Adrenal gland (tissue), 12 donors: ENCODE results near the gene RIPOR2. TPM values are rescaled to one million over a fixed set of nuclear protein-coding genes. Genes with fewer than 3 reads are reported as not detected.

ENCODE experiments used
- DNase-seq, 7 donors: peaks; one replicate each; pipeline ENCODE4 v3.0.0-alpha.2; 2019 to 2020
- H3K27ac ChIP-seq, 5 donors: fragments of 200-600 bp; sonication (generic) in 4 of 5; 1 replicate in 3 of 5; 2 replicates in 2 of 5; pipeline versions ENCODE4 v1.5.1 to v1.8.0; 2016 to 2020; ENCODE audit warnings: mild to moderate bottlenecking in 1 of 5
- H3K27me3 ChIP-seq: fragments of 200-600 bp; 2 replicates; pipeline ENCODE4 v1.8.0; 2021
- H3K36me3 ChIP-seq, 2 donors: fragments of 200-600 bp; replicated peaks in 1 of 2; 1 replicate in 1 of 2; 2 replicates in 1 of 2; pipeline versions ENCODE4 v1.5.1 to v1.8.0; 2018 to 2022
- H3K4me1 ChIP-seq, 2 donors: fragments of 200-600 bp; replicated peaks in 1 of 2; 1 replicate in 1 of 2; 2 replicates in 1 of 2; pipeline versions ENCODE4 v1.5.1 to v1.8.0; 2018 to 2021
- H3K4me3 ChIP-seq, 4 donors: fragments of 200-600 bp; sonication (generic) in 3 of 4; one replicate each; pipeline ENCODE4 v1.5.1; 2016 to 2018
- H3K9me3 ChIP-seq, 3 donors: fragments of 200-600 bp; sonication (generic) in 1 of 3; replicated peaks in 1 of 3; 1 replicate in 2 of 3; 2 replicates in 1 of 3; pipeline versions ENCODE4 v1.5.1 to v1.8.0; 2016 to 2021
- CTCF ChIP-seq, 6 experiments: fragments of 450-650 bp in 4 of 6; fragments of 200-600 bp in 2 of 6; sonication (generic) in 1 of 6; IDR thresholded peaks; 1 replicate in 5 of 6; 2 replicates in 1 of 6; pipeline versions ENCODE4 v1.5.1 to v1.8.0; 2016 to 2021; ENCODE audit warnings: antibody characterized with exemption in 6 of 6, mild to moderate bottlenecking in 2 of 6, moderate library complexity in 1 of 6
- POLR2A ChIP-seq, 2 donors: fragments of 450-650 bp; IDR thresholded peaks; one replicate each; pipeline ENCODE4 v1.6.1; 2017; ENCODE audit warnings: antibody characterized with exemption in 2 of 2, mild to moderate bottlenecking in 2 of 2, moderate library complexity in 1 of 2
- WGBS, 4 donors: extraction: QIAGEN DNeasy Blood & Tissue Kit in 2 of 4; methylation state at CpG; one replicate each; pipeline versions ENCODE4 v1.1.5 to v1.1.7; 2013 to 2017; 5-methylcytosine and 5-hydroxymethylcytosine counted together
- intact Hi-C, 2 donors: fragments of 100-400 bp; cut with DNase I; formaldehyde crosslinking; loops; one replicate each; pipeline versions ENCODE4 v1.14.1 to v1.15.0; 2022 to 2023
- polyA plus RNA-seq, 3 donors: library from polyadenylated mRNA; stranded (reverse); fragments of 200-250 nt in 2 of 3; fragments of 350-450 nt in 1 of 3; fragmentation: Illumina TruSeq in 1 of 3; extraction: RNeasy Lipid Tissue Mini Kit (QIAGEN cat#74804) in 1 of 3; gene quantifications; one replicate each; pipeline ENCODE4 v1.2.3, GENCODE V29; 2013 to 2014
- total RNA-seq, 9 donors: library from RNA; depleted of rRNA in 4 of 9; stranded (reverse); fragments of >200 nt in 4 of 9; fragments of 120-200 nt in 1 of 9; fragmentation: NEBNext Ultra II Directional in 1 of 9; extraction: Animal tissue kit (Norgen Biotek cat#: 25700) in 1 of 9; gene quantifications; one replicate each; pipeline versions ENCODE4 v1.1.0 to v1.2.4, GENCODE V29; 2013 to 2023
- donor health status: healthy with polysubstance abuse.
- donor health status: Bipolar disorder and iron deficiency.
- donor health status: DM: yes; HTN: yes; CAD: no.
- donor health status: DM: no; HTN: no; CAD: no.
- donor health status: DM: no; HTN: no; CAD: no.
- donor health status: DM: yes; HTN: yes; CAD: no.

RIPOR2 gene
- total and polyA plus RNA-seq, 12 donors = 1.7 to 16.2 (median 3.9) TPM

- H3K4me3 ChIP-seq = no peak overlapping the region
- H3K27me3 ChIP-seq = no peaks in the 10 kb centered on the region
- no peak overlapping the region for H3K27ac ChIP-seq
- H3K4me1 ChIP-seq = no peaks in the 10 kb centered on the region
- no peak for TF ChIP-seq POLR2A (IDR thresholded peaks at IDR 0.05)
- TF ChIP-seq CTCF (IDR thresholded peaks at IDR 0.05) = no peak
- 57 to 64% (median 59%) methylated on average over 7 of the region's 7 CpGs for WGBS, 4 donors
- intact Hi-C loops = no loop called here
- H3K36me3 ChIP-seq = no peaks in the 10 kb centered on the region
- DNase-seq = no peak
- no peaks in the 10 kb centered on the region for H3K9me3 ChIP-seq
Measured at GRCh38 chr6:24931718-24932691, 3.8 kb downstream of the RIPOR2 start.

GRCh38 chr6:24931296-24931695, 4.5 kb downstream of the RIPOR2 start:
- Histone ChIP-seq H3K9me3 (no peaks in the 10 kb centered on the region), H3K36me3 (no peaks in the 10 kb centered on the region), H3K4me3 (no peak overlapping the region), H3K27me3 (no peaks in the 10 kb centered on the region), H3K4me1 (no peaks in the 10 kb centered on the region), H3K27ac (no peak overlapping the region)
- intact Hi-C loops = no loop called here
- no peak for DNase-seq
- TF ChIP-seq POLR2A (IDR thresholded peaks at IDR 0.05) = no peak
- no peak for TF ChIP-seq CTCF (IDR thresholded peaks at IDR 0.05)

GRCh38 chr6:24930431-24930871, 5.3 kb downstream of the RIPOR2 start:
- TF ChIP-seq POLR2A (IDR thresholded peaks at IDR 0.05) = no peak
- no peak for TF ChIP-seq CTCF (IDR thresholded peaks at IDR 0.05)
- Histone ChIP-seq H3K4me1 (no peaks in the 10 kb centered on the region), H3K9me3 (no peaks in the 10 kb centered on the region), H3K36me3 (no peaks in the 10 kb centered on the region), H3K27ac (no peak overlapping the region), H3K27me3 (no peaks in the 10 kb centered on the region), H3K4me3 (no peak overlapping the region)
- intact Hi-C loops = no loop called here
- DNase-seq = no peak
- WGBS, 4 donors = 21 to 33% (median 27%) methylated on average over 2 of the region's 2 CpGs

GRCh38 chr6:24929242-24929641, 6.5 kb downstream of the RIPOR2 start:
- Histone ChIP-seq H3K27ac (no peak overlapping the region), H3K4me3 (no peak overlapping the region), H3K4me1 (no peaks in the 10 kb centered on the region), H3K9me3 (no peaks in the 10 kb centered on the region), H3K27me3 (no peaks in the 10 kb centered on the region), H3K36me3 (no peaks in the 10 kb centered on the region)
- WGBS, 4 donors = 31 to 60% (median 36%) methylated on average over 1 of the region's 1 CpG
- TF ChIP-seq POLR2A (IDR thresholded peaks at IDR 0.05) (no peak), CTCF (IDR thresholded peaks at IDR 0.05) (no peak)
- DNase-seq = no peak
- intact Hi-C loops = no loop called here
